ENCODE results near the gene ZNF48. TPM values are rescaled to one million over a fixed set of nuclear protein-coding genes. Genes with fewer than 3 reads are reported as not detected.

Gene ZNF48
- total RNA-seq, result 10 to 100 TPM in 1 of 5 donors, 1 to 10 TPM in 4; 4.0 to 33.6 (median 5.4) TPM
- polyA plus RNA-seq, result 1 to 10 TPM; 3.9 to 5.5 (median 4.6) TPM
- long read RNA-seq, donor 1, partial matches to known transcripts, result 0 of 2 reads
- long read RNA-seq, donor 1, other reads (novel, unspliced or antisense), result 0 of 2 reads
- long read RNA-seq, donor 2, partial matches to known transcripts, result 0 of 2 reads
- long read RNA-seq, donor 2, other reads (novel, unspliced or antisense), result 0 of 2 reads
- long read RNA-seq, donor 3, partial matches to known transcripts, result 0 of 2 reads
- long read RNA-seq, donor 3, other reads (novel, unspliced or antisense), result 0 of 2 reads
- long read RNA-seq, donor 4, result 0 reads
- long read RNA-seq, donor 5, transcript ZNF48-203 (3 exons, 912 nt), result major isoform, 7 of 8 reads
- long read RNA-seq, donor 5, partial matches to known transcripts, result 0 of 8 reads
- long read RNA-seq, donor 5, other reads (novel, unspliced or antisense), result 0 of 8 reads
- long read RNA-seq, donor 6, transcript ZNF48-203 (3 exons, 912 nt), result major isoform, 6 of 8 reads
- long read RNA-seq, donor 6, partial matches to known transcripts, result 0 of 8 reads
- long read RNA-seq, donor 6, other reads (novel, unspliced or antisense), result 0 of 8 reads
- long read RNA-seq, donor 7, partial matches to known transcripts, result 0 of 5 reads
- long read RNA-seq, donor 7, other reads (novel, unspliced or antisense), result 0 of 5 reads
- long read RNA-seq, donor 8, partial matches to known transcripts, result 0 of 1 reads
- long read RNA-seq, donor 8, other reads (novel, unspliced or antisense), result 0 of 1 reads
- long read RNA-seq, donor 9, partial matches to known transcripts, result 0 of 2 reads
- long read RNA-seq, donor 9, other reads (novel, unspliced or antisense), result 0 of 2 reads
- long read RNA-seq, donor 10, partial matches to known transcripts, result 0 of 1 reads
- long read RNA-seq, donor 10, other reads (novel, unspliced or antisense), result 0 of 1 reads

DNA sequence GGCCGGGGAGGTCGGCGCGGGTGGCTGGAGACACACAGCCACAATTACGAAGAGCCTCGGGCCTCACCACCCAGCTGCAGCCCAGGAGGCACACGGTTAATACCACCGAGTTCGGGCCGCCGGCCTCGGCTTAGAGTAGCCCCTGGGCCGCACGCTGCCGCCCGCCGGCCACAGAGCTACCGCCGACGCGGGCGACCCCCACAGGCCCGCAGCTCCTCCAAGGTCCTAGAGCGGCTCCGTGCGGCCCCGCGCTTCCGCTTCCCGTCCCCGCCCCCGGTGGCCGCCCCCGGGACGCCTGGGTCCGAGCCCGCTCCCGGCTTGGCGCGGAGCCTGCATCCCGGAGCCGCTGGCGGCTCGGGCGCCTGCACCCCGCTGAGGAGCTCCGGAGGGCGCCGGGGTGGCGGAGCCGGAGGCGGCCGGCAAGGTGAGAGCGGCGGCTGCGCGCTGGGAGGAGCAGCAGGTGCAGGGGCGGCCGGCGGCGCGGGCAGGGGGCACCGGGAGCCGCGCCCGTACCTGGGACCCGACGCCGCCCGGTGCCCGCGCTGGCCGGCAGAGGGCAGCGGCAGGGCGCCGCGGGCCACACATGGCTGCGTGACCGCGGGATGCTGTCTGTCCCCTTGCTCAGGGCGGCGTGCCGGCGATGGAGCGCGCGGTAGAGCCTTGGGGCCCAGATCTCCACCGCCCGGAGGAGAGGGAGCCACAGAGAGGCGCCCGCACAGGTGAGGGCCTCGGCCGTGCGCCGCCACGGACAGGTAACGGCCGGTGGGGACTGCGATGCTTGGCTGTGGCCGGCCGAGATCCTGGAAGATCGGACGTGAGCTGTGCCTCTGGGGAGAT, at the start of gene ZNF48:
Gene ZNF48 (plus strand): TSS at position 266 of the 837 bp plus-strand sequence. CDS start 375 bp downstream, at position 641.
- TF ChIP-seq POLR2AphosphoS5 (IDR thresholded peaks at IDR 0.05), result peak; percentile 32 to 85 (median 37)
- no peak for TF ChIP-seq EP300 (IDR thresholded peaks at IDR 0.05)
- TF ChIP-seq POLR2A (IDR thresholded peaks at IDR 0.05), result no peak
- TF ChIP-seq, protein P1, sequence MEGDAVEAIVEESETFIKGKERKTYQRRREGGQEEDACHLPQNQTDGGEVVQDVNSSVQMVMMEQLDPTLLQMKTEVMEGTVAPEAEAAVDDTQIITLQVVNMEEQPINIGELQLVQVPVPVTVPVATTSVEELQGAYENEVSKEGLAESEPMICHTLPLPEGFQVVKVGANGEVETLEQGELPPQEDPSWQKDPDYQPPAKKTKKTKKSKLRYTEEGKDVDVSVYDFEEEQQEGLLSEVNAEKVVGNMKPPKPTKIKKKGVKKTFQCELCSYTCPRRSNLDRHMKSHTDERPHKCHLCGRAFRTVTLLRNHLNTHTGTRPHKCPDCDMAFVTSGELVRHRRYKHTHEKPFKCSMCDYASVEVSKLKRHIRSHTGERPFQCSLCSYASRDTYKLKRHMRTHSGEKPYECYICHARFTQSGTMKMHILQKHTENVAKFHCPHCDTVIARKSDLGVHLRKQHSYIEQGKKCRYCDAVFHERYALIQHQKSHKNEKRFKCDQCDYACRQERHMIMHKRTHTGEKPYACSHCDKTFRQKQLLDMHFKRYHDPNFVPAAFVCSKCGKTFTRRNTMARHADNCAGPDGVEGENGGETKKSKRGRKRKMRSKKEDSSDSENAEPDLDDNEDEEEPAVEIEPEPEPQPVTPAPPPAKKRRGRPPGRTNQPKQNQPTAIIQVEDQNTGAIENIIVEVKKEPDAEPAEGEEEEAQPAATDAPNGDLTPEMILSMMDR (IDR thresholded peaks at IDR 0.05), result peak in 2 of 7 experiments; percentile 16 to 55
- peak within 1 kb of the TSS; percentile 81 to 96 (median 89) for H3K4me3 ChIP-seq
- DNase-seq, result peak; percentile 88 to 98

DNA sequence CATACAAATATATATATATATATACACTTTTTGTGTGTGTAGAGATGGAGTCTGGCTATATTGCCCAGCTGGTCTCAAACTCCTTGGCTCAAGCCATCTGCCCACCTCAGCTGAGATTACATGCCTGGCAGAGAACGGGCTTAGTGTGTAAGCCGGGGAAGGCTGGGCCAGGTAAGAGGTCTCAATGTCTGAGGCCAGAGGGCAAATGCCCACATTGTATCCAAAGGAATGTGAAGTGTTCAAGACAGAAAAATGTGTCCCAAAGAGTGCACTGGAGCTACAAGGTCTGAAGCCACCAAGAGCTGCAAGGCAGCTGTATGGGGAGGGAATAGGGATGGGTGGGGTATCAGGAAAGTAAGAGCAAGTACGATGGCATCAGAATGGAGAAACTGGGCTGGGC, 48.9 kb upstream of the ZNF48 start:
- no peaks in the 10 kb centered on the region for H3K9me3 ChIP-seq
- peaks cover 9 to 19% (median 15%) of the 10 kb centered on the region in 4 donors for H3K36me3 ChIP-seq
- no peaks in the 10 kb centered on the region for H3K27me3 ChIP-seq
- peaks cover 0 to 13% (median 3%) of the 10 kb centered on the region in 4 donors for H3K4me1 ChIP-seq
- no peak overlapping the region for H3K27ac ChIP-seq
- DNase-seq, result no peak
- intact Hi-C loops (cut with DNase I; ENCODE audit: low total_unique reads), result no loop called here
- TF ChIP-seq EP300 (IDR thresholded peaks at IDR 0.05) (no peak), POLR2A (IDR thresholded peaks at IDR 0.05) (no peak), POLR2AphosphoS5 (IDR thresholded peaks at IDR 0.05) (no peak)
- TF ChIP-seq, protein P1 (IDR thresholded peaks at IDR 0.05), result no peak
- H3K4me3 ChIP-seq, result no peak overlapping the region
- 87 to 100% (median 90%) methylated on average over 3 of the region's 3 CpGs for WGBS, 5 donors

More for the DNA sequence above, at the start of gene ZNF48:
- H3K36me3 ChIP-seq, result peaks cover 11 to 21% (median 18%) of the 10 kb centered on the region in 4 donors
- H3K9me3 ChIP-seq, result no peaks in the 10 kb centered on the region
- H3K27ac ChIP-seq, result peak within 1 kb of the TSS; percentile 71 to 89 (median 83)
- peaks cover 19 to 58% (median 31%) of the 10 kb centered on the region in 4 donors for H3K4me1 ChIP-seq
- no peaks in the 10 kb centered on the region for H3K27me3 ChIP-seq
- intact Hi-C loops (cut with DNase I; ENCODE audit: low total_unique reads), result no loop called here
- 0 to 1% (median 0%) methylated on average over 30 to 103 of the region's 103 CpGs for whole genome bisulfite sequencing, 5 donors

DNA sequence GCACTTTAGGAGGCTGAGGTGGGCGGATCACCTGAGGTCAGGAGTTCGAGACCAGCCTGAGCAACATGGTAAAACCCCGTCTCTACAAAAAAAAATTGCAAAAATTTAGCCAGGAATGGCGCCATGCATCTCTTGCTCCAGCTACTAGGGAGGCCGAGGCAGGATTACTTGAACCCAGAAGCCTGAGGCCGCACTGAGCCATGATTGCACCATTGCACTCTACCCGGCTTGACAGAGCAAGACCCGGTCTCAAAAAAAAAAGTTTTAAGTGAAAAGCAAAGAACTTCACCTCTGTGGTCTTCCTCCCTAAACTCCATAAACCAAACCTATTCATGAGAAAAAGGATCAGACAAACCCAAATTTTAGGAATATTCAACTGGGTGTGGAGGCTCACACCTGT, 47.1 kb upstream of the ZNF48 start:
- peaks cover 19 to 37% (median 33%) of the 10 kb centered on the region in 4 donors for H3K36me3 ChIP-seq
- H3K27ac ChIP-seq, result no peak overlapping the region
- no peaks in the 10 kb centered on the region for H3K27me3 ChIP-seq
- no peak overlapping the region for H3K4me3 ChIP-seq
- TF ChIP-seq POLR2A (IDR thresholded peaks at IDR 0.05), result no peak
- TF ChIP-seq, protein P1 (IDR thresholded peaks at IDR 0.05), result no peak
- no peak for TF ChIP-seq POLR2AphosphoS5 (IDR thresholded peaks at IDR 0.05)
- no peak for TF ChIP-seq EP300 (IDR thresholded peaks at IDR 0.05)
- H3K4me1 ChIP-seq, result peaks cover 17 to 31% (median 21%) of the 10 kb centered on the region in 4 donors
- no peaks in the 10 kb centered on the region for H3K9me3 ChIP-seq
- DNase-seq, result no peak
- WGBS, 5 donors, result 91 to 95% (median 94%) methylated on average over 8 of the region's 8 CpGs
- intact Hi-C loops (cut with DNase I; ENCODE audit: low total_unique reads), result no loop called here

Measured in stomach (tissue), 19 donors.